Tibial nerve (tissue), 4 donors: ENCODE data around the gene PRSS12. TPM values are rescaled to one million over a fixed set of nuclear protein-coding genes. Genes with fewer than 3 reads are reported as not detected.

ENCODE experiments used
- DNase-seq, 2 donors: peaks; one replicate each; pipeline ENCODE4 v3.0.0-alpha.2; 2019; ENCODE audit warnings: low spot score in 2 of 2
- H3K27ac ChIP-seq, 4 donors: fragments of 200-600 bp; sonication (generic) in 3 of 4; one replicate each; pipeline ENCODE4 v1.5.1; 2017 to 2019; ENCODE audit warnings: mild to moderate bottlenecking in 1 of 4
- H3K27me3 ChIP-seq, 2 donors: fragments of 200-600 bp; sonication (generic) in 1 of 2; one replicate each; pipeline versions ENCODE4 v1.5.1 to v1.6.0; 2017 to 2019
- H3K36me3 ChIP-seq, 3 donors: fragments of 200-600 bp; sonication (generic); one replicate each; pipeline ENCODE4 v1.5.1; 2018 to 2019
- H3K4me1 ChIP-seq, 4 donors: fragments of 200-600 bp; sonication (generic) in 3 of 4; one replicate each; pipeline ENCODE4 v1.5.1; 2017 to 2019
- H3K4me3 ChIP-seq, 4 donors: fragments of 200-600 bp; sonication (generic) in 3 of 4; one replicate each; pipeline ENCODE4 v1.5.1; 2017 to 2019; ENCODE audit warnings: mild to moderate bottlenecking in 1 of 4, moderate library complexity in 1 of 4
- H3K9me3 ChIP-seq, 4 donors: fragments of 200-600 bp; sonication (generic) in 3 of 4; one replicate each; pipeline ENCODE4 v1.5.1; 2017 to 2019
- CTCF ChIP-seq, 5 experiments: fragments of 200-600 bp in 3 of 5; fragments of 450-650 bp in 2 of 5; sonication (generic) in 3 of 5; IDR thresholded peaks; one replicate each; pipeline ENCODE4 v1.5.1; 2016 to 2019; ENCODE audit warnings: antibody characterized with exemption in 5 of 5, mild to moderate bottlenecking in 3 of 5, moderate library complexity in 2 of 5
- EP300 ChIP-seq, 2 donors: sonication (generic); formaldehyde crosslinking; IDR thresholded peaks; one replicate each; pipeline ENCODE4 v1.6.1; 2017; ENCODE audit warnings: antibody characterized with exemption in 2 of 2, mild to moderate bottlenecking in 1 of 2
- POLR2A ChIP-seq, 2 donors: fragments of 450-650 bp; IDR thresholded peaks; one replicate each; pipeline ENCODE4 v1.6.1; 2017; ENCODE audit warnings: antibody characterized with exemption in 2 of 2, mild to moderate bottlenecking in 2 of 2, moderate library complexity in 2 of 2
- WGBS, 2 donors: methylation state at CpG; one replicate each; pipeline ENCODE4 v1.1.5; 2018; 5-methylcytosine and 5-hydroxymethylcytosine counted together
- total RNA-seq, 4 donors: library from RNA; depleted of rRNA; stranded (reverse); fragments of >200 nt; gene quantifications; one replicate each; pipeline ENCODE4 v1.1.0, GENCODE V29; 2016

Gene PRSS12
- total RNA-seq, 4 donors from 2014 or later = under 0.01 to 0.90 (median 0.21) TPM; not detected in 1

DNA sequence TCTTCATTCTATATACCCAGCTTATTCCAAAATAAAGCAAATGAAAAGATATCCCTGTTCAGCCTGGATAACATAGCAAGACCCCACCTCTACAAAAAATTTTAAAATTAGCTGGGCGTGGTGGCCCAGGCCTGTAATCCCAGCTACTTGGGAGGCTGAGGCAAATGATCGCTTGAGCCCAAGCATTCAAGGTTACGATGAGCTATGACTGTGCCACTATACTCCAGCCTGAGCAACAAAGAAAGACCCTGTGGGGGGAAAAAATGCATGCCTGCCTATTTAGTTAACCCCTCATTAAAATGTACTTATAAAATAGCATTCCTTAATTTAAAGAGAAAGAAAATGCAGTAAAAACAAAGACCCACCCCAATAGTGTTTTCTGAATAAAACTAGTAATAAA lies 9.3 kb downstream of the PRSS12 start:
- Histone ChIP-seq H3K4me1 (no peaks in the 10 kb centered on the region), H3K4me3 (no peak overlapping the region), H3K36me3 (no peaks in the 10 kb centered on the region), H3K27me3 (no peaks in the 10 kb centered on the region), H3K9me3 (no peaks in the 10 kb centered on the region), H3K27ac (no peak overlapping the region)
- no peak for DNase-seq
- no peak for TF ChIP-seq CTCF (IDR thresholded peaks at IDR 0.05)
- TF ChIP-seq POLR2A (IDR thresholded peaks at IDR 0.05) = no peak
- TF ChIP-seq EP300 (IDR thresholded peaks at IDR 0.05) = no peak
- 74 to 81% methylated on average over 3 of the region's 3 CpGs for WGBS, 2 donors

DNA sequence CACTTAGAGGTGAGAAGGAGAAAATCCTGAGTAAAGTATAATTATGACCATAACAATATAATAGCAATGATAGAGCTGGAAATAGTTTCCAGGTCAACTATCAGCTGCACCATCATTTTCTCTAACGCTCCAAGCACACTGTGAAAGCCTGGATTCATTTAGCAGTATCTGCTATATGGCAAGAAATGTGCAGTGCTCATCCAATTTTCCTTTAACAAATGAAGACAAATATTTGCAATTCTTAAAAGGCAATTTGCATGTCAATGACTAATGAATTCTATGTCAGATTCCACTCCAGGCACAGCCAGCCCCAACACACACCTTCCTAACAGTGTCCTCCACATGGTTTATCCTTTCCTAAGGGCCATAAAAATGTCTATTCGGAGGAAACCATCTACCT lies 12.7 kb downstream of the PRSS12 start:
- Histone ChIP-seq H3K9me3 (no peaks in the 10 kb centered on the region), H3K27ac (no peak overlapping the region), H3K36me3 (no peaks in the 10 kb centered on the region), H3K4me3 (no peak overlapping the region), H3K27me3 (no peaks in the 10 kb centered on the region), H3K4me1 (no peaks in the 10 kb centered on the region)
- 88 to 90% methylated on average over 2 of the region's 2 CpGs for WGBS, 2 donors
- no peak for DNase-seq
- no peak for TF ChIP-seq POLR2A (IDR thresholded peaks at IDR 0.05)
- TF ChIP-seq CTCF (IDR thresholded peaks at IDR 0.05) = no peak
- no peak for TF ChIP-seq EP300 (IDR thresholded peaks at IDR 0.05)

GRCh38 chr4:118338981-118339765 lies 13.6 kb downstream of the PRSS12 start:
- H3K4me3 ChIP-seq = no peak overlapping the region
- no peak overlapping the region for H3K27ac ChIP-seq
- H3K9me3 ChIP-seq = no peaks in the 10 kb centered on the region
- no peak for DNase-seq
- no peak for TF ChIP-seq POLR2A (IDR thresholded peaks at IDR 0.05)
- TF ChIP-seq CTCF (IDR thresholded peaks at IDR 0.05) = no peak
- no peak for TF ChIP-seq EP300 (IDR thresholded peaks at IDR 0.05)
- no peaks in the 10 kb centered on the region for H3K36me3 ChIP-seq
- H3K27me3 ChIP-seq = no peaks in the 10 kb centered on the region
- H3K4me1 ChIP-seq = no peaks in the 10 kb centered on the region
- WGBS, 2 donors = 24 to 33% methylated on average over 1 of the region's 1 CpG

- no peaks in the 10 kb centered on the region for H3K9me3 ChIP-seq
- TF ChIP-seq CTCF (IDR thresholded peaks at IDR 0.05) (no peak), EP300 (IDR thresholded peaks at IDR 0.05) (no peak), POLR2A (IDR thresholded peaks at IDR 0.05) (no peak)
- WGBS, 2 donors = 71 to 81% methylated on average over 1 of the region's 1 CpG
- H3K27ac ChIP-seq = no peak overlapping the region
- H3K4me3 ChIP-seq = no peak overlapping the region
- no peaks in the 10 kb centered on the region for H3K27me3 ChIP-seq
- H3K4me1 ChIP-seq = no peaks in the 10 kb centered on the region
- DNase-seq = no peak
- no peaks in the 10 kb centered on the region for H3K36me3 ChIP-seq
Observed at GRCh38 chr4:118338518-118338917, 14.3 kb downstream of the PRSS12 start.

DNA sequence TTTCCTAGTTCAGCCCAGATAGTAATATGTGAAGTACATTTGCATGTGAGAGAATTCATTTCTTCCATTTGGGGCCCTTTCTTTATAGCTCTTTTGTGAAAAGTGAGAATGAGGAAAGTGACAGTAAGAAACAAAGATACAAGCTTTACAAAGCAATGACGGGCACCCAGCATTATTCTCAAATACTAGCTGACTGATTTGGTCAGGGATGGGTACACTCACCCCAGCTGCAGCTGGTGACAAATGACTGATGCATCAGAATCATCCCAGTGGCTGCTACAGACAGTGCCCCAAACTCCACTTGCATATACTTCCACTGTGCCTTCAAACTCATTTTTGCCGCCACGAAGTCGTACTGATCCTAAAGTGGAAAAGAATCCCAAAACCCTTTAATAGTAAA lies 14.8 kb downstream of the PRSS12 start:
- Histone ChIP-seq H3K4me3 (no peak overlapping the region), H3K36me3 (no peaks in the 10 kb centered on the region), H3K27ac (no peak overlapping the region), H3K9me3 (no peaks in the 10 kb centered on the region), H3K27me3 (no peaks in the 10 kb centered on the region), H3K4me1 (no peaks in the 10 kb centered on the region)
- no peak for TF ChIP-seq EP300 (IDR thresholded peaks at IDR 0.05)
- WGBS, 2 donors = 86 to 91% methylated on average over 4 of the region's 4 CpGs
- no peak for DNase-seq
